ENCODE data around the gene TFEB.

Gene TFEB

DNA sequence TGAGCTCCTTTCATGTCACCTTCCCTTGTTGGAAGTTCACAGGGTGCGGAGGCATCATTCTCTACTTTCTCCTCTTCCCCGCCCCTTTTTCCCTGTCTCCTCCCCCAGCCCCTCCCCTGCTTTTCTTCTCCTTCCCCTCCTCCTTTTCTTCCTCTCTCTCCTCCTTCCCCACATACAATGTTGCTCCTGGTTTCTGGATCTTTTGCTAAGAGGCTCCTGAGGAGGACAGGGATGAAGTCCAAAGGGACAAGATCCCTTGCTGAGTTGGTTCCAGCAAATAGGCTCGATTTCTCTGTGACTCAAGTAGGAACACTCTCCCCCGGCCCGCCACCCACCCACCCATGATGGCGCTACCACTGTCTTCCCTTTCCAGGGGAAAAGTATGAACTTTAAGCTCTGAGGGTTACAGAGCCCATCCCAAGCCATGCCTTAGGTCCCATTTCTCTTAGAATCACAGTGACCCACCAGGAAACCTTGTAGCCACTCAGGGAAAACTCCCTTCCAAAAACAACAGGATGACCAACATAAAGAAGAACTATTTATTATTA, 852 bp upstream of the TFEB start:
- DNase-seq (ENCODE audit: low read depth, low spot score), result no peak
- no CpG with 5 or more reads among the region's 6 CpGs for WGBS (ENCODE audit: insufficient coverage, insufficient read length)
- no peaks in the 10 kb centered on the region for H3K27me3 ChIP-seq (ENCODE audit: control insufficient read depth, insufficient read depth, low read length)
- H3K36me3 ChIP-seq (ENCODE audit: control insufficient read depth, insufficient read depth, low read length), result no peaks in the 10 kb centered on the region
- H3K9me3 ChIP-seq (ENCODE audit: control insufficient read depth, insufficient read depth, low read length), result no peaks in the 10 kb centered on the region
- H3K4me1 ChIP-seq (ENCODE audit: control insufficient read depth, insufficient read depth, low read length), result peaks cover 7% of the 10 kb centered on the region; the same call in 1 of the 2 replicates
- H3K4me3 ChIP-seq (ENCODE audit: low read length), result no peak overlapping the region; the same call in 1 of the 2 replicates
- H3K27ac ChIP-seq (ENCODE audit: low read length), result no peak overlapping the region

DNA sequence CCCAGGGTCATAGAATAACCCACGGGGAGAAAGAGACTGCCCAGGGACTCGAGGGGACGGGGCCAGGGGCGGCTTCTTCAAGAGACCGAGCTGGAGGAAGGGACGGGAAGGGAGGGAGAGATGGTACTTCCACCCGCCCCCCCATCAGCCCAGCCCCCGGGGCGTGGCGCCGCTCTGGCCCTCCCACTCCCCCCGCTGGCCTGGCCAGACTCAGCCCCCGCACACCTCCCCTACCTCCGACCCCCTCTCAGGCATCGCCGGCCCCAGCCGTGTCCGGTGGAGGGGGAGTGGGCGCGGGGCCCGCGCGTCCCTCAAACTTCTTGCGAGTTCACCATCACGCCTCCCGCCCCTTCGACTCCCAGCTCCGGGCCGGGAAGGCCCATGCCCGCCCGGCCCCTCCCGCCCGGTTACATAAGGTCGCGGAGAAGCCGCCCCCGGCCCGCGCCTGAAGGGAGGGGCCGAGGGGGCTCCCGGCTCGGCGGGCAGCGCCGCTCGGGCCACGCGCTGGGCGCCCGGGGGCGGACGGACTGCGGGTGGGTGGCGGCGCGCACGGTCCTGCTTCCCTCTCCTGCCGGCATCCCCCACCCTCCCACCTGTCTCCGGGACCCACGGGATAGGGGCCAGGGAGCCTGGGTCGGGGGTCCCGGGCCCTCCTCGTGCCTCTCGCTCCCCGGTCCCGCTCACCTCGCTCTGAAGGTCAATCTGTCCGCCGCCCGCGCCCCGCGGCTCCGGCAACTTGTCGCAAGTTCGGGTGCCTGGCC, 562 bp downstream of the TFEB start:
- Histone ChIP-seq H3K4me3 (ENCODE audit: low read length) (peak overlapping the region; percentile 69), H3K27ac (ENCODE audit: low read length) (no peak overlapping the region), H3K27me3 (ENCODE audit: control insufficient read depth, insufficient read depth, low read length) (no peaks in the 10 kb centered on the region), H3K9me3 (ENCODE audit: control insufficient read depth, insufficient read depth, low read length) (no peaks in the 10 kb centered on the region), H3K36me3 (ENCODE audit: control insufficient read depth, insufficient read depth, low read length) (no peaks in the 10 kb centered on the region), H3K4me1 (ENCODE audit: control insufficient read depth, insufficient read depth, low read length) (peaks cover 10% of the 10 kb centered on the region; the same call in 1 of the 2 replicates)
- no CpG with 5 or more reads among the region's 76 CpGs for WGBS (ENCODE audit: insufficient coverage, insufficient read length)
- DNase-seq (ENCODE audit: low read depth, low spot score), result no peak

DNA sequence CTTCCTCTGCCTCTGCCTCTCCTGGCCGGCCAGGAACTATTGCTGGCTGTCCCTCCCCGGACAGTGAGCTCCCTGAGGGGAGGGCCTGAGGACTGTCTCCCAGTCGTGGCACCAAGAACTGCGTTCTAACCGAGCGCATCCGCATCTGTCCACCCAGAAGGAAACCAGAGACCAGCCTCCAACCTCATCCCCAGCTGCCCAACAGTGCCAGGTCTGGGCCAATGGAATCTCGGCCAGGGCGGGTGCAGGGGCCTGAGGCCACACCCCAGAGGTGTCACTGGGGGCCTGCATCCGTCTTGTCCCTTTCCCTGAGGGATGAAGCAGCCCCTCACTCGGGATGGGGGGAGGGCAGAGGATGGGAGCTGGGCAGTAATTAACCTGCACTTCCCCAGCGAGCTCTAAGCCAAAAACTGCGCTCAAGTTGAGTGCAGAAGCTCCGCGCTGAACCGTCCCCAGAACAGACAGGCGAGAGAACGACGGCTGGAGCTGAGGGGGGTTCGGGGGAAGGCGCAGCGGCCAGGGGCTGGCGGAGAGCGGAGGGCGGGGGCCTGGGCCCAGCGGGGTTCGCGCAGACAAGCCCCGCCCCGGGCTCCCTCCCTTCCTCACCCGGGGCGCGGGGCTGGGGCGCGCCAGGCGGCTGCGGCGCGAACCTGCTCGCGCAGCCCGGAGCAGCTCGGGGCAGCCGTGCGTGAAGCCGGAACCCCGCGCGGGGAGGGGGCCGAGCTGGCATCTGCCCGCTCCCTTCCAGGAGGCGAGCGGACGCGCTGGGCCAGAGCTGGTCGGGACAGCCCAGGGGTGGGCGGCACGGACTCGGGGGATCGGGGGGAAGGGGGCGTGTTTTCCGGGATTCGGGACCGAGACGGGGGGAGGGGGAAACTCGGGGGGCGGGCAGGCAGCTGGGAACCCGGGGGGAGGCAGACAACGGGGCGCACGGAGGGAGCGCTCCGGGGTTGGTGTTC, 1.4 kb downstream of the TFEB start:
- no peaks in the 10 kb centered on the region for H3K36me3 ChIP-seq (ENCODE audit: control insufficient read depth, insufficient read depth, low read length)
- no CpG with 5 or more reads among the region's 73 CpGs for WGBS (ENCODE audit: insufficient coverage, insufficient read length)
- H3K4me1 ChIP-seq (ENCODE audit: control insufficient read depth, insufficient read depth, low read length), result peaks cover 10% of the 10 kb centered on the region; the same call in 1 of the 2 replicates
- H3K27me3 ChIP-seq (ENCODE audit: control insufficient read depth, insufficient read depth, low read length), result no peaks in the 10 kb centered on the region
- DNase-seq (ENCODE audit: low read depth, low spot score), result peak; percentile 57
- peak overlapping the region; percentile 69; the same call in 1 of the 2 replicates for H3K4me3 ChIP-seq (ENCODE audit: low read length)
- no peaks in the 10 kb centered on the region for H3K9me3 ChIP-seq (ENCODE audit: control insufficient read depth, insufficient read depth, low read length)
- H3K27ac ChIP-seq (ENCODE audit: low read length), result no peak overlapping the region

DNA sequence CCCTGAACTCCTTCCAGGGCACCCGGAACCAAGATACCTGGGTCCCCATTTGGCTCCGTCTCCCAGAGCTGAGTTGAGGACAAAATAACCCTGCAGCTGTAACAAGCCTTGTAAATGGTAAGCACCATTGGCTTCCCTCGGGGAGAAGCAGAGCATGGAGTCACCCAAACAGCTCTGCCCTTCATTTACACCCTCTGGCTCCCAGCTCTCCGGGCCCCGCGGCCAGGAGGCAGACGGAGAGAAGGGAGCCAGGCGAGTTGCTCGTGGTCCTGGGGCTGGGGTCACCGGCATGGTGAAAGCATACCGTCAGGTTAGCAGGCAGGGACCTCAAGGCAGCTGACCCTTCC, 2.1 kb downstream of the TFEB start:
- Histone ChIP-seq H3K36me3 (ENCODE audit: control insufficient read depth, insufficient read depth, low read length) (no peaks in the 10 kb centered on the region), H3K4me3 (ENCODE audit: low read length) (peak overlapping the region; percentile 69; the same call in 1 of the 2 replicates), H3K27me3 (ENCODE audit: control insufficient read depth, insufficient read depth, low read length) (no peaks in the 10 kb centered on the region), H3K27ac (ENCODE audit: low read length) (no peak overlapping the region), H3K4me1 (ENCODE audit: control insufficient read depth, insufficient read depth, low read length) (peaks cover 12% of the 10 kb centered on the region; the same call in 1 of the 2 replicates), H3K9me3 (ENCODE audit: control insufficient read depth, insufficient read depth, low read length) (no peaks in the 10 kb centered on the region)
- DNase-seq (ENCODE audit: low read depth, low spot score), result no peak
- WGBS (ENCODE audit: insufficient coverage, insufficient read length), result no CpG with 5 or more reads among the region's 11 CpGs

DNA sequence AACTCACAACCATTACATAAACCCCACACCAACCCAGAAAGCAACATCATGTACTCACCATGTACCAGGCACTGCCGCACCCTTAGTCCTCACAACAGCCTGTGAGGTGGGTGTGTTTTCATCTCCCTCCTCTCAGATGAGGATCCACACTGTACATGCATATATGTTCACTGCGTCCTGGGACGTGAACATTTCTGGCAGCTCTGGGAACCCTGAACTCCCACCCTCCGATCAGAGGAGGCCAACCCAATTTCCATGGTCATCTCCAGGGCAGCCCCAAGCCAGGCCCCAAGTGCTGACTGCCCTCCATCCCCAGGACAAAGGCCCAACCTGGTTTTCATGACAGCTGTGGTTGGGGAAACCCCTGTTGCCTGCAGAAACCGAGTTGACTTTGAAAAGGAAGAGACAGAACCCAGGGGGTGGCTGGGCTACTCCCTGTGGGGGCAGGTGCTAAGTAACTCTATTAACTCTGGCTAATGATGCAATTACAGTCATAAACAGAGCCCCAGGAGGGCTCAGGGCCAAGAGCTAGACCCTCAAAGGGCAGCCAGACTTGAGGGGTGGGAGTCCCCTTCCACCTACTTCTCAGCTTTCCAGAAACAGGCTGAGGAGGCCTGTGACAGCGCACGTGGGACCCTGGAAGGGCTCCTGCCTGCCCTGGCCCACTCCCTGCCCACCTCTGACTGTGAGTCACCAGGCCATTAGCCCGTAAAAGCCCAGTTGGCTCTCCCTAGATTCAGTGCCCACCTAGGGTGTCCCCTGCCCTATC, 2.6 kb downstream of the TFEB start:
- 100% methylated on average over 1 of the region's 8 CpGs for WGBS (ENCODE audit: insufficient coverage, insufficient read length)
- Histone ChIP-seq H3K36me3 (ENCODE audit: control insufficient read depth, insufficient read depth, low read length) (no peaks in the 10 kb centered on the region), H3K4me3 (ENCODE audit: low read length) (no peak overlapping the region), H3K27me3 (ENCODE audit: control insufficient read depth, insufficient read depth, low read length) (no peaks in the 10 kb centered on the region), H3K9me3 (ENCODE audit: control insufficient read depth, insufficient read depth, low read length) (no peaks in the 10 kb centered on the region), H3K4me1 (ENCODE audit: control insufficient read depth, insufficient read depth, low read length) (peaks cover 13% of the 10 kb centered on the region), H3K27ac (ENCODE audit: low read length) (no peak overlapping the region)
- no peak for DNase-seq (ENCODE audit: low read depth, low spot score)

DNA sequence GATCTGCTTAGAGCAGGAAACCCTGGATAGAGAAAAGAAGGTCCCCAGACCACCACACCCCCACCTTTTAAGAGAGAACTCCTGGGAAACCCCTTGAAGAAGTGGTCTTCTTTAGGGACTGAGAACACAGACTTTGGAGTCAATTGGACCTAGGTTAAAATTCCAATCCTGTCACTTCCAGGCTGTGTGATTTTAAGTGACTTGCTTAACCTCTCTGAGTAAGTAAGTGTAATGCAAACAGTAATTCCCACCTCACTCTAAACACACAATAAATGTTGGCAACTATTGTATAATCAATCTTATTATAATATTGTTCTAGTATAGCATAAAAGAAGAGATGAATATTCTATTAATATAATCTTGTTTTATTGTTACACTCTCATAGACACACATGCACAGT, 3.3 kb downstream of the TFEB start:
- peaks cover 13% of the 10 kb centered on the region for H3K4me1 ChIP-seq (ENCODE audit: control insufficient read depth, insufficient read depth, low read length)
- no peak for DNase-seq (ENCODE audit: low read depth, low spot score)
- H3K27ac ChIP-seq (ENCODE audit: low read length), result no peak overlapping the region
- H3K27me3 ChIP-seq (ENCODE audit: control insufficient read depth, insufficient read depth, low read length), result no peaks in the 10 kb centered on the region
- H3K36me3 ChIP-seq (ENCODE audit: control insufficient read depth, insufficient read depth, low read length), result no peaks in the 10 kb centered on the region
- no peaks in the 10 kb centered on the region for H3K9me3 ChIP-seq (ENCODE audit: control insufficient read depth, insufficient read depth, low read length)
- H3K4me3 ChIP-seq (ENCODE audit: low read length), result no peak overlapping the region

DNA sequence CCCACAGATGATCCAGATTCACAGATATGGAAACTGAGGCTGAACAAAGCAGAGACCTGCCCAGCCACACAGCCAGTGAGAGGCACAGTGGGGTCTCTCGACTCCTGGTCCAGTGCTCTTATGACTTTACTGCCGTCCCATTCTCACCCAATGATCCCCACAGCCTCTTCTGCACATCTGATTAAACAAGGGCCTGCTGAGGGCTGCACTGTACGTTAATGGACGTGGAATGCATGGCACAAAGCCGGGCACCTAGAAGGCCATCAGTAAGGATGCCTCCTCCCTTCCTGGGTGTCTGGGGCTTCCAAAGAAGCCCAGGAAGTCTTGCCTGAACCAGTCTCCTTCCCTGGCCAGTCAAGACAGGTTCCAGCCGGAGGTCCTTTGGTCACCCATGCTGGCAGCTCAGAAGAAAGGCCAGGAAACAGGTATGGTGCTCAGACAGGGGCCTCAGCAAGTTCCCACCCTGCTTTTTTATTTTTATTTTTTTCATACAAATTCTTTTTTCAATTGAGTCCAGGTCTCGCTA, 3.8 kb downstream of the TFEB start:
- DNase-seq (ENCODE audit: low read depth, low spot score), result no peak
- Histone ChIP-seq H3K27ac (ENCODE audit: low read length) (no peak overlapping the region), H3K4me1 (ENCODE audit: control insufficient read depth, insufficient read depth, low read length) (peaks cover 13% of the 10 kb centered on the region), H3K27me3 (ENCODE audit: control insufficient read depth, insufficient read depth, low read length) (no peaks in the 10 kb centered on the region), H3K9me3 (ENCODE audit: control insufficient read depth, insufficient read depth, low read length) (no peaks in the 10 kb centered on the region), H3K4me3 (ENCODE audit: low read length) (no peak overlapping the region), H3K36me3 (ENCODE audit: control insufficient read depth, insufficient read depth, low read length) (no peaks in the 10 kb centered on the region)
- no CpG with 5 or more reads among the region's 7 CpGs for WGBS (ENCODE audit: insufficient coverage, insufficient read length)

DNA sequence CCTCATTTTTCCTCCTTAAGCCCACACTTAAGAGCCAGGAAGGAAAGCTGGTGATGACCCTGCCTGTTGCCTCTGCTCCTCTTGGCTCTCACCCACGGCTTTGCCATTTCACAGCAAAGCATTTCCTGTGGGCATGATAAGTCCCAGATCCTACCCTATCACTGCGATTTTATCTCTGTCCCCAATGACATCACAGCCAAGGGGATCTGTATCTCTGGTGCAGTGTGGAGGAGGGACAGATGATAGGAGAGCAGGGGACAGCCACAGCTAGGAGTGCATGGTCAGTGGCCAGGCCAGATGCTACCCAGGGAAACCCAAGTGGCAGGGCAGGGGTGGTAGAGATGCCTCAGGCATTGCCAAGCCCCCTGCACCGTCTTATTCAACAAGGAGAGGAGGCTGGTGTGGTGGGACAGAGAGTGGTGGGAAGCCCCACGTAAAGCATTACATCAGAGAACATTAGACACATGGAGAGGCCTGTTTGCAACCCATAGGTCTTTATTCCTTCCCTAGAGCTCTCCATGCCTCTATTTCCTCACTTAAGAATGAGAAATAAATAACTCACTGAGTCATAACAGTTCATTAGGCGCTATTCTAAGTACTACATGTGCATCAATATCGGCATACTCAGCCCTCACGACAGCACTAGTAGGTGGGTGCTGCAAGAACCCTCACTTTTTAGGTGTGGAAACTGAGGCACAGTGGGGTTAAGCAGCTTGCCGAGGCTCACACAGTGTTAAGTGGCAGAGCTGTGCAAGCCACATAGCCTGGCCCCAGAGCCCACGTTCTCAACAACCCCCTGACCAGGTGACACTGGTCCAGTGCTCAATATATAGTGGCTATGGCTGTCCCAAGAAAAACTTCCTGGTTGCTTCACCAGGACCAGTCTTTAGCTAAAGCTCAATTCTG, 4.6 kb downstream of the TFEB start:
- WGBS (ENCODE audit: insufficient coverage, insufficient read length), result no CpG with 5 or more reads among the region's 9 CpGs
- H3K4me3 ChIP-seq (ENCODE audit: low read length), result no peak overlapping the region
- H3K9me3 ChIP-seq (ENCODE audit: control insufficient read depth, insufficient read depth, low read length), result no peaks in the 10 kb centered on the region
- DNase-seq (ENCODE audit: low read depth, low spot score), result no peak
- H3K36me3 ChIP-seq (ENCODE audit: control insufficient read depth, insufficient read depth, low read length), result no peaks in the 10 kb centered on the region
- H3K27ac ChIP-seq (ENCODE audit: low read length), result no peak overlapping the region
- H3K4me1 ChIP-seq (ENCODE audit: control insufficient read depth, insufficient read depth, low read length), result peaks cover 11% of the 10 kb centered on the region
- H3K27me3 ChIP-seq (ENCODE audit: control insufficient read depth, insufficient read depth, low read length), result no peaks in the 10 kb centered on the region

DNA sequence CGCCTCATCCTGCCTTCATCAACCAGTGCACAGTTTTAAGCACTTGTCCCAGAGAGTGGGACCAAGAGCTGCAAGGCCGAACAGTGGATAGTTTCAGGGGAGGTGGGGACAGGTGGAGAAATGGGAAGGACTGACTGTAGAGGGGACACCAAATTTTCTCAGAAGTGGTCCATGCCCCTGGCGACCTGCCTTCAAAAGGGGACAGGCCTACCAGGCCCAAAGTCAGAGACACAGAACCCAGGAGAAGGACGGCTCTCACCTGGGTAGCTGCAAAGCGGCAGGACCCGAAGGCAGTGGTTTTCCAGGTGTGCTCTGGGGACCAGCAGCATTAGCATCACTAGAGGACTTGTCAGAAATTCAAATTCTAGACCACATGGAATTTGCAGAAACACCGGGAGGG, 5.8 kb downstream of the TFEB start:
- H3K27ac ChIP-seq (ENCODE audit: low read length), result no peak overlapping the region
- no CpG with 5 or more reads among the region's 7 CpGs for WGBS (ENCODE audit: insufficient coverage, insufficient read length)
- no peaks in the 10 kb centered on the region for H3K36me3 ChIP-seq (ENCODE audit: control insufficient read depth, insufficient read depth, low read length)
- no peaks in the 10 kb centered on the region for H3K9me3 ChIP-seq (ENCODE audit: control insufficient read depth, insufficient read depth, low read length)
- H3K4me1 ChIP-seq (ENCODE audit: control insufficient read depth, insufficient read depth, low read length), result peaks cover 11% of the 10 kb centered on the region
- no peak for DNase-seq (ENCODE audit: low read depth, low spot score)
- no peaks in the 10 kb centered on the region for H3K27me3 ChIP-seq (ENCODE audit: control insufficient read depth, insufficient read depth, low read length)
- H3K4me3 ChIP-seq (ENCODE audit: low read length), result no peak overlapping the region
